HG02981 (cell line): ENCODE data around the gene RPL13.

Experiments used
- ATAC-seq: cut with Tn5 transposase; IDR thresholded peaks from one replicate; pipeline ENCODE4 v1.9.1; 2021; ENCODE audit warnings: mild to moderate bottlenecking, moderate library complexity; ENCODE audit not compliant: unreplicated experiment

The RPL13 gene

DNA sequence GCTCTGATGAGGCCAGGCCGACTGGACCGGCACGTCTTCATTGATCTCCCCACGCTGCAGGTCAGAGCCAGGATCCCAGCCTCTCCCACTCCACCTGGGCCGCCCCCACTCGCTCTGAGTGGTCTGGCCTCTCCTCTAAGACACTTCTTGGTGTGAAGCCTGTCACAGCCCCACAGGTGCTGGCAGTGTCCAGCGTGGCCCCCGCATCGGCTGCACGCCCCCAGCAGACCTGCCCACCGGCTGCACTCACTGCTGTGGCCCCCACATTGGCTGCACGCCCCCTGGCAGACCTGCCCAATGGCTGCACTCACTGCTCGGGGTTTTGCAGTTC lies 15.8 kb upstream of the RPL13 start:
- no peak for ATAC-seq

DNA sequence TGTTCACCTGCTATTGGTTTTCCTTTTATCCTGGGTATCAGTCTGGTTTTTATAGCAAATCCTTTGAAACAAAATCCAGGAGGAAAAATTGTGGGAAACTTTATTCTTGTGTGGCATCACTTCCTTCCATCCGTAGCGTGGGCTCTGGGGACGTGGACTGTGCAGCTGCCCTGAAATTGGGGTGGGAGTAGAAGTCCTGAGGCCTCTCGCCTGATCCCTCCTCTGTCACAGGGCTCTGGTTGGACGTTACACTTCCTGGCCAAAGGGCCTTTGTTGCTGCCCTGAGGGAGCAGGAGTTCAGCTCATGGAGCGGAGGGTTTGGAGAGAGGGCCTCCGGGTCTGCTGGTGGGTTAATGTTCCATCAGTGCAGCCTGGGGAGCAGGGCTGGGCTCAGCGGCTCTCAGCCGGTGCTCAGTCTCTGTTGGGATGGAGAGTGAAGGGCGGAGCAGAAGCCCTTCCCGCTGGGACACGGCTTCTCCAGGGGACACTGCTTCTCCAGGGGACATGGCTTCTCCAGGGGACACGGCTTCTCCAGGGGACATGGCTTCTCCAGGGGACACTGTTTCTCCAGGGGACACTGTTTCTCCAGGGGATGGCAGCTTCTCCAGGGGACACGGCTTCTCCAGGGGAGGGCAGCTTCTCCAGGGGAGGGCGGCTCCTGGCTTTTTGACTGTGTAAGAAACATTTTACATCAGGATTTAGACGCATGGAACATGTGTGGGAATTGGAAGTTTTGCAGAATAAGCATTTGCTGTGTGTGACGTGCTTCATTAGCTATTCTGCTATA lies 15.2 kb upstream of the RPL13 start:
- no peak for ATAC-seq

DNA sequence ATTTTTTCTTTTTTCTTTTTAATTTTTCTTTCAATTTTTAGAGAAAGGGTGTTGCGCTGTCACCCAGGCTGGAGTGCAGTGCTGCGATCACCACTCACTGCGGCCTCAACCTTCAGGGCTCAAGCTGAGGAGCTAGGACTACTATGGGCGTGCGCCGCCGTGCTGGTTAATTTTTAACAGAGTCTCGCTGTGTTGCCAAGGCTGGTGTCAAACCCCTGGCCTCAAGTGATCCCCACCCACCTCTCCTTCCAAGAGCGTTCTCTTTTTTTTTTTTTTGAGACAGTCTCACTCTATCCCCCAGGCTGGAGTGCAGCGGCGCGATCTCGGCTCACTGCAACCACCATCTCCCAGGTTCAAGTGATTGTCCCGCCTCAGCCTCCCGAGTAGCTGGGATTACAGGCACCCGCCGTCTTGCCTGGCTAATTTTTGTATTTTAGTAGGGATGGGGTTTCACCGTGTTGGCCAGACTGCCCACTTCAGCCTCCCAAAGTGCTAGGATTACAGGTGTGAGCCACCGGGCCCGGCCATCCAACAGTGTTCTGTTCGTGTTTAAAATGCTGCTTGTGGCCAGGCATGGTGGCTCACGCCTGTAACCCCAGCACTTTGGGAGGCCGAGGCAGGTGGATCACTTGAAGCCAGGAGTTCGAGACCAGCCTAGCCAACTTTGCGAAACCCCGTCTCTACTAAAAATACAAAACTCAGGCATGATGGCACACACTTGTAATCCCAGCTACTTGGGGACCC lies 14.5 kb upstream of the RPL13 start:
- ATAC-seq = no peak

GRCh38 chr16:89546781-89547180 lies 13.7 kb upstream of the RPL13 start:
- ATAC-seq = no peak

DNA sequence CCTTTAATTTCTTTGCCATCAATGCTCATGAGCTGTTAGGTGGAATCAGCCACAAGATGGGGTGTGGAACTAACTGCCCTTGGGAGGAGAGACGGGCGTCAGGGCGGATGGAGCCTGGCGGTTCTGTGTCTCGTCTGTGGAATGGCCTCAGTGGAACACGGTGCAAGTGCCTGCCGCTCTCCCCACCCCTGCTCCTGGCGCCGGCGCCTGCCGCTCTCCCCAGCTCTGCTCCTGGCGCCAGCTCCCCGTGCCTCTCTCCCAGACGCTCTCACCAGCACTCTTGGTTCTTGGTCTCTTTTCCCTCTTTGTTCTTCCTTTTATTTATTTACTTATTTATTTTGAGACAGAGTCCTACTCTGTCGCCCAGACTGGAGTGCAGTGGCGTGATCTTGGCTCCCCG lies 13.2 kb upstream of the RPL13 start:
- ATAC-seq = no peak

DNA sequence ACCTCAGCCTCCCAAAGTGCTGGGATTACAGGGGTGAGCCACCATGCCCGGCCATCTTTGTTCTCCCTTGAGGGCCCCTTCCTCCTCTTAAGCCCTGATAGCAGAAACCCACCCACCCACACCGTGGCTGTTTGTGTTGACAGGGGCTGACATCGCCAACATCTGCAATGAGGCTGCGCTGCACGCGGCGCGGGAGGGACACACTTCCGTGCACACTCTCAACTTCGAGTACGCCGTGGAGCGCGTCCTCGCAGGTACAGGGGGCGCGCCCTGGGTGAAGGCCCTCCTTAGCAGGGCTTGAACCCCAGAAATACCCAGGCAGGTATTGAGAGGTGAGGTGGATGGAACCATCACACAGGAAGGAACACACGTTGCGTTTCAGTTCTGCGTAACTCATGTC lies 12.6 kb upstream of the RPL13 start:
- ATAC-seq = no peak

- ATAC-seq = no peak
Measured at GRCh38 chr16:89548344-89549006, 12.0 kb upstream of the RPL13 start.

DNA sequence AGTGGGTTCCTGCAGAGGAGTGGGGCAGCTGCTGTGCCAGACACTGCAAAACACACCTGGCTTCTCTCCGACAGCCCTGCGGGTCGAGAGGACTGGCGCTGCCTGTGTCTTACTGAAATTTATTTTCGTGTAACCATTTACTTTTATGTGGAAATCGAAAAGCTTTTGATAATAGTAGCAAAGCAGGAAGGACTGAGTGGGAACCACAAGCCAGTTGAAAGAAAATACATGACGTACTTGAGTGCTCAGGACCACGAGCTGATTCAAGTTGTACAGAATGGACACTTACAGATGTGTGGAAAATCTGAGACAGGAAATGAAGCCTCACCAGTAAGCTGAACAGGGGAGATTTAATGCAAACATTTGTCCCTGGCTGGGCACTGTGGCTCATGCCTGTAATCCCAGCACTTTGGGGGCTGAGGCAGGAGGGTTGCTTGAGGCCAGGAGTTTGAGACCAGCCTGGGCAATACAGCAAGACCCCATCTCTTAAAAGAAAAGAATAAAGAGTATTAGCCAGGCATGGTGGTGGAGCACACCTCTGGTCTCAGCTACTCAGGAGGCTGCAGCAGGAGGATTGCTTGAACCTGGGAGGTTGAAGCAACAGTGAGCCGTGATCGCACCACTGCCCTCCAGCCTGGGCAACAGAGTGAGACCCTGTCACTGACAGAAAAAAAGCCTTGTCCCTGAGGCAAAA lies 11.3 kb upstream of the RPL13 start:
- ATAC-seq = no peak

DNA sequence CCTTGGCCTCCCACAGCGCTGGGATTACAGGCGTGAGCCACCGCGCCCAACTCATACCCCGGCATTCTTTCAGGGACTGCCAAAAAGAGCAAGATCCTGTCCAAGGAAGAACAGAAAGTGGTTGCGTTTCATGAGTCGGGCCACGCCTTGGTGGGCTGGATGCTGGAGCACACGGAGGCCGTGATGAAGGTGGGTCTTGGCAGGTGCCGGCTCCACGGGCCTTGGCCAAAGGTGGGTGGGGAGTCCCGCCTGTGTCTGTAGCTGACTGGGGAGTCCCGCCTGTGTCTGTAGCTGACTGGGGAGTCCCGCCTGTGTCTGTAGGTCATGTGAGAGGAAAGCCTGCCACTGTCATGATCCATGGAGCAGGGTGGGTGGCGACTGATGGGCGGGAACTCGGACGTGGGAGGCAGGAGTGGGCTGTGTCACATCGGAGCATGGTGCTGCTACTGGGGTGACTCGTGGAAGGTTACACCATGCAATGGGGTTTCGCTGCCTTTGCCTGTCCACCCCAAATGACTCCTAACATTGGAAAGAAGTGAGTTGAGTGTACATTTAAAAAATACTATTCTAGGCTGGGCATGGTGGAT lies 10.0 kb upstream of the RPL13 start:
- no peak for ATAC-seq

GRCh38 chr16:89552329-89552728 lies 8.2 kb upstream of the RPL13 start:
- ATAC-seq = no peak

DNA sequence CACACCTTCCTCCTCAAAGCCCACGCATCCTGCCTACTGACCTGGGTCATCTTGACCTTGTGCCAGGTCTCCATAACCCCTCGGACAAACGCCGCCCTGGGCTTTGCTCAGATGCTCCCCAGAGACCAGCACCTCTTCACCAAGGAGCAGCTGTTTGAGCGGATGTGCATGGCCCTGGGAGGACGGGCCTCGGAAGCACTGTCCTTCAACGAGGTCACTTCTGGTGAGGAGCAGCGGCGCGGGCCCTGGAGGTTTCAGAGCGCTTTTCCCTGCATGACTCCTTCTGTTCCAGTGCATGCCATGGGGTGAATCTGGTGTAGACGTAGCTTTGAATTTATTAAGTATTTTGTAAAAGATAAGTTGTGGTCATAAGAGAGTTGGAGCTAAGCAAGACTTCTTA lies 7.6 kb upstream of the RPL13 start:
- ATAC-seq = no peak

- ATAC-seq = no peak
Measured at GRCh38 chr16:89553733-89554132, 6.7 kb upstream of the RPL13 start.

DNA sequence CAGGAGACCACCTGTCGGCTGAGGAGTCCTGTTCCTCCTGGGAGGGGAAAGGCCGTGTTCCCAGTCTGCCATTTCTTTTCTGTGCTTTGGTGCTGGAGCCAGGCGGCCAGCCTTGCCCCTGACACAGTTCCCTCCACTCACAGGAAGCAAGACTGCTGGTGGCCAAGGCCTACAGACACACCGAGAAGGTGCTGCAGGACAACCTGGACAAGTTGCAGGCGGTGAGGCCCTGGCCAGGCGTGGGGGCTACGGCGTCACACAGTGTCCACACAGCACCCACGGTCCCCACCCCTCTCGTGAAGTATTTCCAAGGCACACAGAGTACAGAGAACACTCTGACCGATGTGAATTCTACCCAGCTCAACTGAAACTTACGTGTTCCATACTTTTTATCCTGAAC lies 6.1 kb upstream of the RPL13 start:
- ATAC-seq = no peak

DNA sequence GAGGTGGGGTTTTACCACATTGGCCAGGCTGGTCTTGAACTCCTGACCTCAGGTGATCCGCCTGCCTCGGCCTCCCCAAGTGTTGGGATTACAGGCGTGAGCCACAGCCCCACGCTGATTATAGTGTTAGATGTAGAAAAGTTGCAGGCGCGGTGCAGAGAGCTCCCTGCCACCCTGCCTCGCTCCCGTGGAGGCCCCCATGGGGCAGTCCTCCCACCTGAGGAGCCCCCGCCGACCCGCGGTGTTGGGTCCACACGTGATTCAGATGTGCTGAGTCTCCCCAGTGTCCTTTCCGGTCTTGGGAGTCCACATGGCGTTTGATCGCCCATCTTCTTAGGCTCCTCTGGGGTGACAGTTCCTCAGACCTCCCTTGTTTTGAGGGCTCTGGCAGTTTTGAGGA lies 5.2 kb upstream of the RPL13 start:
- ATAC-seq = no peak

- ATAC-seq = no peak
Measured at GRCh38 chr16:89555780-89556179, 4.7 kb upstream of the RPL13 start.

- no peak for ATAC-seq
Measured at GRCh38 chr16:89556750-89557689, 3.5 kb upstream of the RPL13 start.

GRCh38 chr16:89557690-89558490 lies 2.6 kb upstream of the RPL13 start:
- ATAC-seq = no peak

DNA sequence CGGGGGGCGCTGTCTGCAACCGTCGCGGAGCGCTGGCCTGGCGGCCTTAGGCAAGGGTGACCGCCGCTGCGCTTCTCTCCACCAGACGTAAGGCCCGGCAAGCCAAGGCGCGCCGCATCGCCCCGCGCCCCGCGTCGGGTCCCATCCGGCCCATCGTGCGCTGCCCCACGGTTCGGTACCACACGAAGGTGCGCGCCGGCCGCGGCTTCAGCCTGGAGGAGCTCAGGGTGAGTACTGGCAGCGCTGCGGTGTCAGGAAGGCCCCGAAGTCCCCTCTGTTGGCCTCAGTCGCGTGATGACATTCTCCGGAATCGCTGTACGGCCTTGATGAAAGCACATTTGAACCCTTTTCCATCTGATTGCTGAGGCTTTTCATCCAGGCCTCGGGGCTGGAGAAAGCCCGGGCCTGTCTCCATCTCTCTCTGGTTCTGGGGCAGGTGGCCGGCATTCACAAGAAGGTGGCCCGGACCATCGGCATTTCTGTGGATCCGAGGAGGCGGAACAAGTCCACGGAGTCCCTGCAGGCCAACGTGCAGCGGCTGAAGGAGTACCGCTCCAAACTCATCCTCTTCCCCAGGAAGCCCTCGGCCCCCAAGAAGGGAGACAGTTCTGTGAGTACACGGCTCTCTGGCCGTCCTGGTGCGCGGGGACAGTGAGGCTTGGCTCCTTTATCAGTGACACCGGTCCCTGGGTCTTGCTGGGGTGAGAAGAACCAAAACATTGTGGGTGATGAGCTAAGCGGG lies 831 bp downstream of the RPL13 start:
- ATAC-seq = no peak
